Body of pancreas (tissue), 4 donors: ENCODE results near the gene NRCAM. TPM values are rescaled to one million over a fixed set of nuclear protein-coding genes. Genes with fewer than 3 reads are reported as not detected.
"Not testable (repeated sequence)": the region's sequence is repeated elsewhere in the genome, so short reads cannot be mapped to it uniquely, and the experiment has no call there.

ENCODE experiments used
- ATAC-seq: fragments of 150-250 bp; one replicate; pipeline ENCODE4 v1.9.1; 2016
- DNase-seq, 4 donors: peaks; one replicate each; pipeline ENCODE4 v3.0.0-alpha.2; 2019
- H3K27ac ChIP-seq, 4 donors: fragments of 200-600 bp; sonication (generic); 1 replicate in 3 of 4; 2 replicates in 1 of 4; pipeline versions ENCODE4 v1.5.1 to v1.6.1; 2016 to 2019; ENCODE audit warnings: mild to moderate bottlenecking in 1 of 4, mixed read lengths in 1 of 4, moderate library complexity in 1 of 4
- H3K27me3 ChIP-seq, 2 donors: fragments of 200-600 bp; sonication (generic); one replicate each; pipeline ENCODE4 v1.6.0; 2016; ENCODE audit warnings: mild to moderate bottlenecking in 1 of 2
- H3K36me3 ChIP-seq, 2 donors: fragments of 200-600 bp; sonication (generic); replicated peaks in 1 of 2; 2 replicates each; pipeline ENCODE4 v1.5.1; 2016; ENCODE audit warnings: low read depth in 2 of 2; ENCODE audit not compliant: insufficient read depth in 1 of 2
- H3K4me1 ChIP-seq: fragments of 200-600 bp; sonication (generic); one replicate; pipeline ENCODE4 v1.6.0; 2016
- H3K4me3 ChIP-seq, 2 donors: fragments of 200-600 bp; sonication (generic); 1 replicate in 1 of 2; 2 replicates in 1 of 2; pipeline ENCODE4 v1.5.1; 2016 to 2019
- H3K9me3 ChIP-seq, 3 donors: fragments of 200-600 bp; sonication (generic); 1 replicate in 2 of 3; 2 replicates in 1 of 3; pipeline ENCODE4 v1.5.1; 2016
- POLR2A ChIP-seq, 3 donors: fragments of 450-650 bp; IDR thresholded peaks; one replicate each; pipeline ENCODE4 v1.6.1; 2016; ENCODE audit warnings: antibody characterized with exemption in 3 of 3, mild to moderate bottlenecking in 2 of 3
- WGBS, 2 donors: methylation state at CpG; one replicate each; pipeline ENCODE4 v1.1.5; 2017; 5-methylcytosine and 5-hydroxymethylcytosine counted together
- intact Hi-C: fragments of 100-400 bp; cut with DNase I; formaldehyde crosslinking; loops from one replicate; pipeline ENCODE4 v1.15.1; 2023
- total RNA-seq, 2 donors: library from RNA; depleted of rRNA; stranded (reverse); fragments of >200 nt; gene quantifications; one replicate each; pipeline ENCODE4 v1.1.0, GENCODE V29; 2016
- TF ChIP-seq, protein P1 (sequence below), 7 experiments: fragments of 450-650 bp in 4 of 7; fragments of 200-600 bp in 3 of 7; sonication (generic) in 3 of 7; IDR thresholded peaks; one replicate each; pipeline ENCODE4 v1.5.1; 2016 to 2019; ENCODE audit warnings: antibody characterized with exemption in 7 of 7

NRCAM gene
- total RNA-seq, 2 donors from 2014 or later = 39.4 to 49.8 TPM

DNA sequence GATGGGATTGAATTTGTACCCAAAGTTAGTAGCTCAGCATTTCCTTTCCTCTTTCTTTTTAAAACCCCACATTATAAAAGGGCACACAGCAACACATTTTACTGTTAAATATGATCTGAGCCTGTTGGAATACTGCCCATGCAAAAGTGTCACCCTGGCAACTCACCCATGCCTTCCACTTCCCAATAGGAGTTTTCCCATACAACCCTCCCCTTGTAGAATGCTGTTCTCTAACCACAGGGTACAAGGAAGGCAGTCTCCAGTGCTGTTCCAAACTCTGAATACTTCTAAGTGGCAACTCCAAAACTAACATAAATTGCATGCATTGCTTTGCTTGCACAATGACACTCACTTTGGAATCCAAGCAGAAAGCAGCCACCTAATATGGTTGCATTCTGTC is 60.8 kb downstream of the NRCAM start:
- H3K4me1 ChIP-seq = peaks cover 31% of the 10 kb centered on the region
- DNase-seq (peak in 1 of 4 donors; percentile 17), ATAC-seq (no peak)
- H3K9me3 ChIP-seq = no peaks in the 10 kb centered on the region
- no peaks in the 10 kb centered on the region for H3K36me3 ChIP-seq
- H3K27ac ChIP-seq = no peak overlapping the region
- no peak for TF ChIP-seq POLR2A (IDR thresholded peaks at IDR 0.05)
- TF ChIP-seq, protein P1, sequence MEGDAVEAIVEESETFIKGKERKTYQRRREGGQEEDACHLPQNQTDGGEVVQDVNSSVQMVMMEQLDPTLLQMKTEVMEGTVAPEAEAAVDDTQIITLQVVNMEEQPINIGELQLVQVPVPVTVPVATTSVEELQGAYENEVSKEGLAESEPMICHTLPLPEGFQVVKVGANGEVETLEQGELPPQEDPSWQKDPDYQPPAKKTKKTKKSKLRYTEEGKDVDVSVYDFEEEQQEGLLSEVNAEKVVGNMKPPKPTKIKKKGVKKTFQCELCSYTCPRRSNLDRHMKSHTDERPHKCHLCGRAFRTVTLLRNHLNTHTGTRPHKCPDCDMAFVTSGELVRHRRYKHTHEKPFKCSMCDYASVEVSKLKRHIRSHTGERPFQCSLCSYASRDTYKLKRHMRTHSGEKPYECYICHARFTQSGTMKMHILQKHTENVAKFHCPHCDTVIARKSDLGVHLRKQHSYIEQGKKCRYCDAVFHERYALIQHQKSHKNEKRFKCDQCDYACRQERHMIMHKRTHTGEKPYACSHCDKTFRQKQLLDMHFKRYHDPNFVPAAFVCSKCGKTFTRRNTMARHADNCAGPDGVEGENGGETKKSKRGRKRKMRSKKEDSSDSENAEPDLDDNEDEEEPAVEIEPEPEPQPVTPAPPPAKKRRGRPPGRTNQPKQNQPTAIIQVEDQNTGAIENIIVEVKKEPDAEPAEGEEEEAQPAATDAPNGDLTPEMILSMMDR (IDR thresholded peaks at IDR 0.05) = no peak
- H3K27me3 ChIP-seq = no peaks in the 10 kb centered on the region
- no peak overlapping the region for H3K4me3 ChIP-seq
- intact Hi-C loops = no loop called here

- not testable (repeated sequence) for H3K9me3 ChIP-seq, H3K36me3 ChIP-seq
Observed at GRCh38 chr7:108393097-108393496, 63.1 kb downstream of the NRCAM start.

GRCh38 chr7:108387686-108388085 is 68.5 kb downstream of the NRCAM start:
- ATAC-seq, H3K36me3 ChIP-seq, H3K27me3 ChIP-seq, H3K4me3 ChIP-seq, intact Hi-C loops, H3K9me3 ChIP-seq, DNase-seq, H3K27ac ChIP-seq, H3K4me1 ChIP-seq: not testable (repeated sequence)
- 97 to 100% methylated on average over 2 of the region's 2 CpGs for WGBS, 2 donors

More at GRCh38 chr7:108393097-108393496, 63.1 kb downstream of the NRCAM start:
- DNase-seq, intact Hi-C loops, H3K4me3 ChIP-seq, H3K27me3 ChIP-seq, ATAC-seq, H3K27ac ChIP-seq: not testable (repeated sequence)
- WGBS, 2 donors = 54 to 63% methylated on average over 10 of the region's 10 CpGs
- peaks cover 24% of the 10 kb centered on the region for H3K4me1 ChIP-seq

DNA sequence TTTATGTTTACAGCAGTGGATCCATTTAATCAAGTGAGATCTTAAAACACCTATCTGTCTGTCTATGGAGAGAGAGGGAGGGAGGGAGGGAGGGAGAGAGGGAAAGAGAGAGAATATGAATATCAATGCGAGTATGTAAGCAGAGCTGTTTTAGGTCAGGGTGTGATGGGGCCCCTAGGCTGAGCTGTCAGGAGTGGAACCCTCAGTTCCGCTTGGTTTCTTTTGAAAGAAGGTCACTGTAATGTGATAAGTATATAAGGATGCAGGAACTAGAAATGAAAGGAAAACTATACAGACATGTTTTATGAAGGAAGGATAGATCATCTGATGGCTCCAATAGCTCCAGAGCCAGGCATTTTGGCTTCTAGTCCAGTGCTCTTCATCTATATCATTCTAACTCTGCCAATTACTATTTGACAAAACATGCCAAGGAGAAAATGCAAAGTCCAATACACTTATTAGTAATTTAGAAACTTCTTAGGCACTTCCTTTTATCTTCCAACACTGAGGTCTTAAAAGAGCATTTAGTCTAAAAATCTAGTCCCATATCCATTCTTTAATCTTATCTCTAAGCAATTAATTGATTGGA is 70.3 kb downstream of the NRCAM start:
- WGBS, 2 donors = 89 to 91% methylated on average over 2 of the region's 2 CpGs
- DNase-seq = no peak
- TF ChIP-seq POLR2A (IDR thresholded peaks at IDR 0.05) = no peak
- TF ChIP-seq, protein P1 (IDR thresholded peaks at IDR 0.05) = no peak
- Histone ChIP-seq H3K4me3 (no peak overlapping the region), H3K4me1 (peaks cover 6% of the 10 kb centered on the region), H3K9me3 (no peaks in the 10 kb centered on the region), H3K36me3 (no peaks in the 10 kb centered on the region), H3K27me3 (no peaks in the 10 kb centered on the region), H3K27ac (no peak overlapping the region)
- intact Hi-C loops = no loop called here
- no peak for ATAC-seq

DNA sequence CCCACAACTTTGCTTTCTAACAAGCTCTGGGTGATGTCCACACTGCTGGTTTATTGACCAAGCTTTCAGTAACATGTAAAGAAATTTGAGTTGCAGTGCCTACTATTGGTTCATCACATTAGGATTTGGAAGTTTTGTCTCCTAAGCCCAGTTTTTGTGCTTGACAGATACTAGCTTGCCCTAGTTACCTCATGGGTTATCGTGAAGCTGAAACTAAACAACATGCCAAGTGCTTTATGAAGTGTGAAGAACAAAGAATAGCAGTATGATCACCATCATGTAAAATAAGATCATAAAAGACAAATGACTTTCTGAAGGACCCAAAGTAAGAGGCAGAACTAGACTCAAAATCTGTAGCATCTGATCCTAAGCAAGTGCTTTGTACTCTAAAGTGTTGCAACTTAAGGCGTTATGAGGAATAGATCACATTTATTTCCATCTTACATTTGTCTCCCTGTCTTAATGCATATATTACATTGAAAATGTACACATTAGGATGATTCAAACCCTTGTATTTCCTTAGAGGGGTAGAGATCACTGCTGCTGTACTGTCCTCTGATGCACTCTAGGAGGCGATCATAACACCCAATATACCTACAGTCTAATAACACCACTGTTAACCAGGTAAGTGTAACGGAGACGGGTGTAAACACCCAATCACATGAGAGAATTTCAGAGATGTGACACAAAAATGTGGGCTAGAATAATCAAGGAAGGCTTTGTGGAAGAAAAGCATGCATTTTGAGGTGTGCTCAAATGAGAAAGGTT is 71.3 kb downstream of the NRCAM start:
- no peaks in the 10 kb centered on the region for H3K36me3 ChIP-seq
- DNase-seq = no peak
- H3K27me3 ChIP-seq = no peaks in the 10 kb centered on the region
- no peak for ATAC-seq
- H3K4me1 ChIP-seq = peaks cover 6% of the 10 kb centered on the region
- no peaks in the 10 kb centered on the region for H3K9me3 ChIP-seq
- no peak overlapping the region for H3K27ac ChIP-seq
- WGBS, 2 donors = 77 to 85% methylated on average over 5 of the region's 5 CpGs
- intact Hi-C loops = no loop called here
- H3K4me3 ChIP-seq = no peak overlapping the region
- TF ChIP-seq POLR2A (IDR thresholded peaks at IDR 0.05) = no peak
- TF ChIP-seq, protein P1 (IDR thresholded peaks at IDR 0.05) = peak in 2 of 7 experiments; percentile 10 to 12
